HEK293T (cell line): ENCODE results near the gene ZIC5.

Source experiments
- CTCF ChIA-PET: fragments of 350-600 bp; formaldehyde crosslinking; extraction: SDS; loops from one replicate; lab custom pipeline; 2021; ENCODE audit warnings: antibody characterized with exemption, inconsistent platforms; lab: Yijun Ruan, JAX
- POLR2A ChIA-PET: fragments of 350-600 bp; formaldehyde crosslinking; extraction: SDS; loops from one replicate; lab custom pipeline; 2020; ENCODE audit warnings: antibody characterized with exemption, inconsistent platforms; lab: Yijun Ruan, JAX
- DNase-seq: peaks from one replicate; pipeline ENCODE4 v3.0.0; 2012; ENCODE audit warnings: mixed read lengths; ENCODE audit errors: extremely low spot score
- ARNT ChIP-seq: fragments of 450-650 bp; IDR thresholded peaks from 2 replicates; pipeline ENCODE4 v1.6.1; 2017; ENCODE audit warnings: mild to moderate bottlenecking
- BHLHE40 ChIP-seq: fragments of 450-650 bp; IDR thresholded peaks from 2 replicates; pipeline ENCODE4 v1.6.1; 2016; ENCODE audit warnings: mild to moderate bottlenecking, moderate library complexity, borderline replicate concordance
- CTBP1 ChIP-seq: fragments of 450-650 bp; IDR thresholded peaks from 2 replicates; pipeline ENCODE4 v1.6.1; 2016; ENCODE audit warnings: borderline replicate concordance
- ELF4 ChIP-seq: fragments of 450-650 bp; IDR thresholded peaks from 2 replicates; pipeline ENCODE4 v1.6.1; 2017; ENCODE audit warnings: antibody characterized with exemption
- FOXA1 ChIP-seq: fragments of 450-650 bp; IDR thresholded peaks from 2 replicates; pipeline ENCODE4 v1.6.1; 2016; ENCODE audit warnings: mild to moderate bottlenecking
- FOXK2 ChIP-seq: fragments of 450-650 bp; IDR thresholded peaks from 2 replicates; pipeline ENCODE4 v1.6.1; 2016; ENCODE audit warnings: mild to moderate bottlenecking
- FOXM1 ChIP-seq: fragments of 450-650 bp; IDR thresholded peaks from 2 replicates; pipeline ENCODE4 v1.6.1; 2017; ENCODE audit warnings: mild to moderate bottlenecking, borderline replicate concordance
- HDGF ChIP-seq: fragments of 450-650 bp; IDR thresholded peaks from 2 replicates; pipeline ENCODE4 v1.6.1; 2017; ENCODE audit warnings: antibody characterized with exemption, borderline replicate concordance
- L3MBTL2 ChIP-seq: fragments of 450-650 bp; conservative IDR thresholded peaks from 2 replicates; pipeline ENCODE4 v1.6.1; 2016; ENCODE audit warnings: mild to moderate bottlenecking
- LEF1 ChIP-seq: fragments of 450-650 bp; IDR thresholded peaks from 2 replicates; pipeline ENCODE4 v1.6.1; 2017; ENCODE audit warnings: mild to moderate bottlenecking, borderline replicate concordance
- NFRKB ChIP-seq: fragments of 450-650 bp; IDR thresholded peaks from 2 replicates; pipeline ENCODE4 v1.6.1; 2016; ENCODE audit warnings: mild to moderate bottlenecking, moderate library complexity
- SP1 ChIP-seq: fragments of 450-650 bp; IDR thresholded peaks from 2 replicates; pipeline ENCODE4 v1.6.1; 2017
- SUZ12 ChIP-seq: fragments of 450-650 bp; IDR thresholded peaks from 2 replicates; pipeline ENCODE4 v1.6.1; 2016; ENCODE audit warnings: mild to moderate bottlenecking
- TARDBP ChIP-seq: fragments of 450-650 bp; IDR thresholded peaks from 2 replicates; pipeline ENCODE4 v1.6.1; 2016
- ZNF384 ChIP-seq: fragments of 450-650 bp; IDR thresholded peaks from 2 replicates; pipeline ENCODE4 v1.6.1; 2016
- TF ChIP-seq, protein P1 (sequence below): fragments of 450-650 bp; IDR thresholded peaks from 2 replicates; pipeline ENCODE4 v1.6.1; 2016

Gene ZIC5

DNA sequence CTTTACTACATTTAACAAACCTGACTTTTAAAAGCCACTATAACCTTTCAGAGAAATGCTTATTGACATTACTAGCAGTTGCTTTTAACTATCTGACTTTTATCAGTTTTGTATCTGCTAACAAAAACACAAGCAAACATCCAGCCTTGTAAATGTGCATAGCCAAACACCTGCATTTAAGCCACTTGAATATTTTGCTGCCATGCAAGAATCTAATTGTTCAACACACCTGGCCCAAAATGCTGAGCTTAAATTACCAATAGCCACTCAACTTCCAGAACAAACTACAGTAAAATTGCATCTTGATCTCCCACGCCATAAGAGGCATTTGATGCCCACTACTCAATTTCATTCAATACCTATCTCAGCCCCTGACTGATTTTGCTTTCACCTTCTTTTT lies 9.3 kb downstream of the ZIC5 start:
- POLR2A ChIA-PET: no interaction called here
- DNase-seq: no peak
- CTCF ChIA-PET: no interaction called here

DNA sequence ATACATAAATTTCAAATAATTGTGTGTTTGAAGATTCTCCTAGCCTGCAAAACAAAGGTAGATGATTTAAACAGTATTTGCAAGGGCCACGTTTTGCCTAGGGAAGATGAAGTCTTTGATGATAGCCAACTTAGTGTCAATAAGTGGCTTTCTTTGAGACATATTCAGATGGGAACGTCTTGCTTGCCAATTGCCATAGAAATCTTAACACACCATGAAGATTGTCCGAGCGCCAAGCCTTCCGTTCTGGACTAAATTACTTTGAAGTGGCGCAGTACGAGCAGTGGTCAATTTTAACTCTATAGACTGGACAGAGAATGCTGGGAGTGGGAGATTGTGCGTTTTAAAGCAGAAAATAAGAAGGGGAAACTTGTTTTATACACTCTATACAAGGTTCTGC lies 9.9 kb downstream of the ZIC5 start:
- POLR2A ChIA-PET: interaction anchor here (1.8 kb wide), 1 partner anchor 9 kb away, joined by 7 read pairs; no protein-coding TSS in a partner anchor

More for the DNA sequence above, 9.3 kb downstream of the ZIC5 start:
- TF ChIP-seq ZNF384 (no peak), FOXA1 (no peak), L3MBTL2 (no peak), ARNT (no peak), NFRKB (no peak), CTBP1 (no peak), FOXM1 (no peak), FOXK2 (no peak), ELF4 (no peak)

GRCh38 chr13:99960663-99961311 lies 10.8 kb downstream of the ZIC5 start:
- TF ChIP-seq SUZ12: no peak
- ChIA-PET CTCF (interaction anchor here (0.6 kb wide), 1 partner anchor 79 kb away, joined by 3 read pairs; no protein-coding TSS in a partner anchor), POLR2A (interaction anchor here (1.8 kb wide), 1 partner anchor 10 kb away, joined by 7 read pairs; no protein-coding TSS in a partner anchor)
- DNase-seq: no peak

More for the DNA sequence above, 9.9 kb downstream of the ZIC5 start:
- CTCF ChIA-PET: no interaction called here
- TF ChIP-seq, protein P1, sequence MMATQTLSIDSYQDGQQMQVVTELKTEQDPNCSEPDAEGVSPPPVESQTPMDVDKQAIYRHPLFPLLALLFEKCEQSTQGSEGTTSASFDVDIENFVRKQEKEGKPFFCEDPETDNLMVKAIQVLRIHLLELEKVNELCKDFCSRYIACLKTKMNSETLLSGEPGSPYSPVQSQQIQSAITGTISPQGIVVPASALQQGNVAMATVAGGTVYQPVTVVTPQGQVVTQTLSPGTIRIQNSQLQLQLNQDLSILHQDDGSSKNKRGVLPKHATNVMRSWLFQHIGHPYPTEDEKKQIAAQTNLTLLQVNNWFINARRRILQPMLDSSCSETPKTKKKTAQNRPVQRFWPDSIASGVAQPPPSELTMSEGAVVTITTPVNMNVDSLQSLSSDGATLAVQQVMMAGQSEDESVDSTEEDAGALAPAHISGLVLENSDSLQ: no peak
- TF ChIP-seq SUZ12 (no peak), ZNF384 (no peak), ARNT (no peak), FOXA1 (no peak), TARDBP (no peak), FOXM1 (no peak), LEF1 (no peak), HDGF (no peak), NFRKB (no peak), ELF4 (no peak), BHLHE40 (no peak), L3MBTL2 (no peak), SP1 (no peak), CTBP1 (no peak), FOXK2 (no peak)
- DNase-seq: no peak

- POLR2A ChIA-PET: interaction anchor here (1.8 kb wide), 1 partner anchor 11 kb away, joined by 7 read pairs; no protein-coding TSS in a partner anchor
- CTCF ChIA-PET: no interaction called here
- TF ChIP-seq SP1 (no peak), BHLHE40 (no peak), L3MBTL2 (no peak), TARDBP (no peak), ZNF384 (no peak), FOXM1 (no peak), FOXA1 (no peak), ARNT (no peak), CTBP1 (no peak), FOXK2 (no peak), HDGF (no peak), ELF4 (no peak), SUZ12 (no peak), NFRKB (no peak), LEF1 (no peak)
- TF ChIP-seq, protein P1: no peak
- no peak for DNase-seq
Measured at GRCh38 chr13:99959540-99960230, 11.9 kb downstream of the ZIC5 start.

DNA sequence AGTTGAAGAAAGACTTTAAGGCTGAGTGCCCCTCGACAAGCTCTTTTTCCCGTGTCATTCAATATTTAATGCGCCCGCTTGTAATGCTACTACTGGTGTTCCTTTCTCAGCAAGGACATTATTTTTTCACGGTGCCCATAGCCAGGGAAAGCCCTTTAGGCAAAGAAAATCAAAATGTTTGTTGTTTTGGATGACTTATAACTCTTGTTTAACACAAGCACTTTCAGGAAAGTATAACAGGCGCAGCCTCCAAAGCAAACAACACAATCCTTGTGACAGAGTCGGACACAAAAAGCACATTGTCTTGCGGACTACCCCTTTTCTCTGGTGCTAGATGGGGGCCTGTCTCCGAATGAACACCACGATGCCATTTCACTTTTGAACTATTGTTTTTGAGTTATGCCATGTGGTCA lies 12.4 kb downstream of the ZIC5 start:
- no peak for TF ChIP-seq FOXM1
- TF ChIP-seq FOXA1: no peak
- no peak for TF ChIP-seq BHLHE40
- TF ChIP-seq CTBP1: no peak
- TF ChIP-seq FOXK2: no peak
- no peak for TF ChIP-seq NFRKB
- TF ChIP-seq LEF1: no peak
- TF ChIP-seq ARNT: no peak
- TF ChIP-seq L3MBTL2: no peak
- TF ChIP-seq ELF4: no peak
- no peak for TF ChIP-seq HDGF
- TF ChIP-seq ZNF384: no peak
- TF ChIP-seq, protein P1: no peak
- no peak for TF ChIP-seq SP1
- TF ChIP-seq SUZ12: no peak
- no peak for TF ChIP-seq TARDBP
- POLR2A ChIA-PET: no interaction called here
- DNase-seq: no peak
- CTCF ChIA-PET: no interaction called here
